Stimulated activated CD8-positive, alpha-beta memory T cell treated with anti-CD3 and anti-CD28 coated beads, Interleukin-12 subunit alpha, Interleukin-12 subunit beta, amount 100 ng/mL, for 24 hours (primary cell): ENCODE data around the gene ERICH2.

Source experiments
- DNase-seq: peaks from one replicate; pipeline ENCODE4 v3.0.0-alpha.2; 2020; ENCODE audit errors: extremely low read depth

Gene ERICH2

DNA sequence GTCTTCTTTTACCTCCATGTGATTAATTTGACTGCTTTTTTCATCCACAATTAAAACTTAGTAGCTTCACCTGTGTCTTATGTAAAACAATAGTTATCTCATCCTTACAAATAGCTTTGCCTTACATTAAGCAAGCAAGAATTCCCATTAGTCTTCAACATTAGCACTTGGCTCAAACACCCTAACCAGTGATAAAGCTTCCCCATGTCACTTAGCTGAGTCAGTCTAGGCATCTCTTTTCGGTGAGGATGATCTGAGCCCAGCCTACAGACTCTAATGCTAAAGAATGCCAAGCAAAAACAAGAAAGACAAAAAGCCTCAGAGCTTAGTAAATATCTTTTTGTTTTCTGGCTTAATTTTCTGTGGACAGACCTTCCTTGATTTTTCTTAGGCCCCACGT, 72.6 kb downstream of the ERICH2 start:
- DNase-seq, result no peak

DNA sequence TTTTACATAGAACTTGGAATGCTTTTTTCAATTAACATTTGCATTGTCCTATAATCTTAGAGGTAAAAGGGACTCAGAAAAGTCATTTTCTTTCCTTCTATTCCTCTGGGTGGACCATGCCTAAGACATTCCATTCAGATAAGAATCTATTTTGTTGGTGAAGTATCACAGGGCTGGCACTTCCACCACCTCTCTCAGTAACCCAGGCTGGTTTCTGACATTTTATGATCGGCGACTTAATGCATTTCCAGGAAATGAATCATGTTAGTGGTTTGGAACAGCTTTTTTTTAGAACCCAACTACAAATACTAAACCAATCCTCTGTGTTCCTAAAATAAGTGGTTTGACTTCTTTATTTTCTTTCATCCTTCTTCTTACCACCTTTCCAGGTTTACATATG, 73.5 kb downstream of the ERICH2 start:
- no peak for DNase-seq

DNA sequence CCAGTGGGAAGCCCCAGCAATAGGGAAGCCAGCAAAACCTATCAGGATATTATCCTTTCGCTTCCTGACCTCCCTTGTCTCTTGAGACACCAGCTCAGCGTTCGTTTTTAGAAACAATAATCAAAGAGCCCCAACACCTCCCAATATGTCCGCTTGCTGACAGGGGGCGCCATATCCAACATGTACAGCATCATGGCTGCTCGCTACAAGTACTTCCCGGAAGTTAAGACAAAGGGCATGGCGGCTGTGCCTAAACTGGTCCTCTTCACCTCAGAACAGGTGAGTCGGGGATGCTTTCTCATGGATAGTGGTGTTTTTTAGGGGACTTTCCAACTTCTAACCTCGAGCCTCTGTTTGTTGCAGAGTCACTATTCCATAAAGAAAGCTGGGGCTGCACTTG, 75.2 kb downstream of the ERICH2 start:
- DNase-seq, result no peak

DNA sequence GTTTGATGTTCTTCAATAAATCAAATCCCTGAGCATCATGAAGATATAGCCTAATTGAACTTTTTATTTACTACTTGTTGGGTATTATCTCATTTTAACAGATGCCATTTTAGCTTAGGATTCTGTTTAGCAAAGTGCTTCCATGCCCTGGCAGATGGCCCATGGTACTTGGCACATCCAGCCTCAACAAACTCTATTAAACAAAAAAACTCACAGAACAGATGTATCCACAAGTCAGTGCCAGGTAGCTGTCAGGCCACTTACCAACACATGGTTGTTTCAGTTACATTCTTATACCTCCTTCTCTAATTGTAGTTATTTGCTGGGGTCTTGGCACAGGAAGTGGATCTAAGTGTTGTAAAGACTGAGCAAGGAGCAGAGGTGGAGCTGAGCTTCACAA, 76.1 kb downstream of the ERICH2 start:
- no peak for DNase-seq

DNA sequence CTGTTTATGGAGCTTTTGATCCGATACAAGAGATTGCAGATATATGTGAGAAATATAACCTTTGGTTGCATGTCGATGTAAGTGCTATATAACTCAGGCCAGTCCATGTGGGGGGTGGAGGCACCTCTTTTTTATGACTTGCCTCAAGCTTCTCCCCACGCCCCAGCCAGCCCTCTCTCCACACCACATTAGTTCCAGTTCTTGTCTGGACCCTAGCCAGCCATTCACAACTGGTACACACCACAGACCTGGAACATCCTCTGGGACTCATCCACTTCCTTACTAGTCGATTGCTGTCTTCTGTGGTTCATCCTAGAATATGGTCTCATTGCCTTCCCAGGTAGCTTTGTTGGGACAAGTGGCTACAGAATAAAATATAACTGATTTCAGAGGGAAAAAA, 77.5 kb downstream of the ERICH2 start:
- no peak for DNase-seq
